Stimulated activated CD8-positive, alpha-beta memory T cell treated with anti-CD3 and anti-CD28 coated beads, Interleukin-4, amount 100 ng/mL, for 1 hour (primary cell): Measurements from ENCODE around the gene CHN2.
A peak's percentile ranks its signal among the peaks of the same experiment; 100 is the strongest.

Experiments used
- DNase-seq, 2 donors: peaks; one replicate each; pipeline ENCODE4 v3.0.0-alpha.2; 2020; ENCODE audit warnings: low read depth in 2 of 2, low spot score in 1 of 2

The CHN2 gene

DNA sequence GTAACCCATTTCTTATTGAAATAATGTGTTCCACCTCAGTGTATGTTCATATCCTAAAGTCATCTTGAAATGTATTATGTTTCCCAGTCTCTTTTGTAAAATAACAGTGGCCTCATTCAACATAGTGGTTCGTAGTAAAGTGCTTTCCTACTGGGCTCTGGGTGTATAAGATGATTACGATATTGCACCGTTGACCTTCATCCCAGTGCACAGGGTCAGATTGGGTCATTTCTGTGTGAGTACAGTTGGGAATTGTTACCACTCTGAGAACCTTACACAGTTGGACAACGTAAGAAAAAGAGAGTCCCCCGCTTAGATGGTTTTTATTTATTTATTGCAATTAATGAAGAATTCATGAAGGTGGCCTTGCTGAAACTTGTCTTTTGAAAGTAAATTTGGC, 135.6 kb downstream of the CHN2 start:
- DNase-seq = no peak

- no peak for DNase-seq
These were observed 136.6 kb downstream of the CHN2 start for GRCh38 chr7:29331163-29331562.

DNA sequence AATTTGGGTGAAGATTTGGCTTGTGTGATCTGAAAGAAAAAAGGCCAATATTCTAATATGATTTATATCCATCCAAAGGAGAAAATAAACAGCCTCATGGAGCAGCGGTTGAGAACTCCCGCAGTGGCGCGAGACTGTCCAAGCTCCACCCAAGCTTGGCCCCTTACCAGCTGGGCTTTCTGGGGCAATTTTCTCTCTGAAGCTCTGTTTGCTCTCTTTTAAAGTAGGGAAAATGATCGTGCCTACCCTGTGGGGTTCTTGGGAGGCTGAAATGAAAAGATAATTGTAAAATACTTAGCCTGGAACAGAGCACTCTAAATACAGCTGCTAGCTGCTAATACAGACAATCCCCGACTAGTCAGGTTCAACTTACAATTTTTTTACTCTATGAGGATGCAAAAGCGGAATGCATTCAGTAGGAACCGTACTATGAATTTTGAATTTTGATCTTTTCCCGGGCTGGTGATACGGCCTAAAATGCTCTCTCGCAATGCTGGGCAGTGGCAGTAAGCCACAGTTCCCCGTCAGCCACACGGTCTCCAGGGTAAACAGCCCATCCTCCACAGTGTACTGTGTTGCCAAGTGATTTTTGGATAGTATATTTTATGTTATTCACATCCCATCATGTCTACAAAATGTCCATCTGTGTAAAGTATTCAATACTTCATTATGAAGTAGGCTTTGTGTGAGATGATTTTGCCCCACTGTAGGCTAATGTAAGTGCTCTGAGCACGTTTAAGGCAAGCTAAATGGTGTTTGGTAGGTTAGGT, 137.7 kb downstream of the CHN2 start:
- no peak for DNase-seq

- DNase-seq = no peak
These were observed 138.6 kb downstream of the CHN2 start for GRCh38 chr7:29332875-29333855.

DNA sequence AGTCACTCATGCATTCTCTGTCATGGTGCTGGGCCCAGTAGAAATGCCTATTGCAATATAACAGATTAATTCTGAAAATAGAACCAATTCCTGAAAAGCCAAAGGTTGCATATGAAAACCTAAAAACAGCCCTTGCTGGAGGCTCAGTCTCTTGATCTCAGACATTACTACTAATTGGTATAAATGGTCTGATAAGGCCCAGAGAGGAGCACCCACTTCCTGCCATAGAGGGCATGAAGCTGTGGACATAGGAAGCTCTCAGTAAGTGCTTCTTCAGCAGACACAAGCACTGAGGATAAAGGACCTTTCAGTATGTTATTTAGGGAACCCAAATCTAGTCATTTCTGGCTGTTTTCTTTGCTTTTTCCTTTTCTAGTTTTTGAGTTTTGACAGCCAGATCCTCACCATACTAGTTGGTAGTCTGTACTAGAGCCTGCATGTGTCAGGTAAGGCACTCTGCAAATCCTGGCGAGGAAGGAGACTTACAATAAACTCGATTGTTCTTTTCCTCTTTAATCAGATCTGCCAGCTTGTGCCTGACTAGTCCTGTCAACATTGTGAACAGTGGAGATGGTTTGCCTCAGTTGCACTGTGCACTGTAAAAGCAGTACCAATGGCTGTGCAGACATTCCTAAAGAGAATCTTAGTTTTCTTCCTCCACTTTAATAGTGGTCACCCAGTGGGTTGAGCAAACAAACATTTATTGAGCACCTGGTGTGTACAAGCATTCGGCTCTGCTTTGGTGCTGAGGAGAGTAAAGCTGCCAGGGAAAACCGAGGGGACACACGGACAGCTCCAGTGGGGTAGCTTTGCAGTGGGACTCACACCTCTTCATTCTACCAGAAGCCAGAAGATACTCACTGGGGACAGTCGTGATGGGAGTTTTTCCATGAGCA, 140.9 kb downstream of the CHN2 start:
- DNase-seq = no peak

GRCh38 chr7:29337546-29338116, 143.1 kb downstream of the CHN2 start:
- DNase-seq = peak in 1 of 2 donors; percentile 19

GRCh38 chr7:29340696-29341095, 146.1 kb downstream of the CHN2 start:
- DNase-seq = no peak

DNA sequence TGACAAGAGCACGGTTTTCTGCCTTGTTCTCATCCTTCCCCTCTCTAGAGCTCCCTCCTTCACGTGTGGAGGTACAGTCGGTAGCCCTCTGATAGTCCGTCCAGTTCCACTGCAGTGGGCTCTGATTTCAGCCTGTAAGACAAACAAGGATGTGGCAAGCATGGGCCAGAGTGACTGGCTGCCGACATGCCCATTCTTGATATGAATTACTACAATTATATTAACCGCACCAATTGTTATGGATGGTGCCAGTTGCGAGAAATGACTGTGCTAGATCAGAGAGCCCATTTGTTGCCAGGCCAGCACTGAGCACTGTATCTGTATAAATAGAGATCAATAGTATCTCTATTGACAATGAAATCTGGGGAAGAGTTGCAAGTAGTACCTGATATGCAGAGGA, 146.6 kb downstream of the CHN2 start:
- DNase-seq = no peak

- no peak for DNase-seq
These were observed 148.2 kb downstream of the CHN2 start for GRCh38 chr7:29342761-29343160.

- no peak for DNase-seq
These were observed 148.8 kb downstream of the CHN2 start for GRCh38 chr7:29343399-29343798.

DNA sequence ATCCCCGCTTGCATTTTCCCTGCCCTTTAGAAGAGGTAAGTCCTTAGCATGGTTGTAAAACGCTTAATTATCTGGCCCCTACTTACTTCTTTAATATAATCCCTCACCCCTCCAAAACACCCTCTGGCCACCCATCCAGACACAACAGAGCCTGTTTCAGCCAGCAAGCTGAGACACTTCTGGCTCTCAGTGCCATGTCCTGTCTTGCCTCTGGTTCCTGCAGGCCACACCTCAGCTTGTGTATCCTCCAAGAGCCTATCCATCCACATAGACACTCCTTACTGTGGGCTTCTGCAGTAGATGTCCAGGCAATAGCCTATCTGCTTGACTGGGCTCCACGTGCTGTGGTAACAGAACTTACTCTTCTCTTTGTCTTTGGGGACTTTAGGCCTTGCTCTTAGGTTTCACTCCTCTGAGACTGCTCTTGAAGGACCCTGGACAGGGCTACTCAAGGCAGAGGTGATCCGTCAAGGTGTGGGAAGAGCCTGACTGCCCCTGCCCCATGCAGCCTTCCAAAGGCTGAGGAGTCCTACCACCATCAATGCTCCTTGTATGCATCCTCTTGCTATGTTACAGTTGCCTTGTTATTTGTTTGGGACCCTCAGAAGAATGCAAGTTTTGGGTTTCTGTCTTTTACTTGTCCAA, 149.9 kb downstream of the CHN2 start:
- DNase-seq = no peak

DNA sequence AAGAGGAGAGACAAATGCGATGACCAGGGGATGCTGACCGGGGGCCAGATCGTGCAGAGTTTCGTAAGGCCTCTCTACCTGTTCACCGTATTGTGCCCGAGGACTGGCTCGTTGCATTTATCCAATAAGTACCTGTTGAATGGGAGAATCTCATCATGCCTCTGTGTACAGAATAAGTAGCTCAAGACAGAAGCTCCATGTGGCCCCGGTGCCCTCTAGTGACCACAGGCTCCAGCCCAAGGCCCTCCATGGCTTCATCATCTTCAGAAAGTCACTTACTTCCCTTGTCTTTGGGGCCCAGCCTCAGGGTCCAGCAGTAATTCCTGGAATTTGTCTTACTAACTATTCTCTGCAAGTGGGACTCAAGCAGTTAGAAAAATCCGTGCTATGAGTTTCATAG, 151.0 kb downstream of the CHN2 start:
- no peak for DNase-seq

- no peak for DNase-seq
These were observed 151.8 kb downstream of the CHN2 start for GRCh38 chr7:29346231-29346978.

DNA sequence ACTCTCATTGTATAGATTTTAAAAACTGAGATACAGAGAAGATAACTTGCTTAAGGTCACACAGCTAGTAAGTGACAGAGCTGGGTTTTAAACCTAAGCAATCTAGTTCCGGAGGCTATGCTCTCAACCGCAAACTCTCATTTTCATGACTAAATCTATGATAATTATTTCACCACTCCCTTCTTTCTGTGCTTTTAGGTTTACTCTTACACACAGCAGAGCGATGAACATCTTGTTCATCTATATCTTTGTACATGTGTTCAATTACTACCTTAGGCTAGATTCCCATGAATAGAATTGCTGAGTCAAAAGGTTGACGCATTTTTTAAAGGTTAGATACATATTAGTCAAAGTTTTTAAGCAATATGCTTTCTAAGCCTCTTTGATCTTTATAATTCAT, 154.8 kb downstream of the CHN2 start:
- no peak for DNase-seq

DNA sequence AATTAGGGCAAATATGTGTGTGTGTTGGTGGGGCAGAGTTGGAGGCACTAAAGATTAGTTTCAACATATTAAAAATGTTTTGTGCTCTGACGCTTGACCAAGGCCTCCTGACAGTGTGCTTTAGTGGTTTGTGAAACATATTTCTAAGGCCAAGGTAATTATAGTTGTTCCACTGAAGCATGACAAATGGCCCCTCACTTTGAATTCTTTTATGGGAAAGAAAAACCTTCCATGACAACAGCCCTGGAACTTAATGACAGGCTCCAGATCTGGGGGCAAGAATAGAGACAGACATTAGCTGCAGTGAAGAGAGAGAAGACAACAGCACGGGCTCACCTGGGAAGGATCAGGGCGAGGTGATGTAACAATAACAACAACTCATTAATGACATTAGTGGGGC, 155.8 kb downstream of the CHN2 start:
- no peak for DNase-seq

DNA sequence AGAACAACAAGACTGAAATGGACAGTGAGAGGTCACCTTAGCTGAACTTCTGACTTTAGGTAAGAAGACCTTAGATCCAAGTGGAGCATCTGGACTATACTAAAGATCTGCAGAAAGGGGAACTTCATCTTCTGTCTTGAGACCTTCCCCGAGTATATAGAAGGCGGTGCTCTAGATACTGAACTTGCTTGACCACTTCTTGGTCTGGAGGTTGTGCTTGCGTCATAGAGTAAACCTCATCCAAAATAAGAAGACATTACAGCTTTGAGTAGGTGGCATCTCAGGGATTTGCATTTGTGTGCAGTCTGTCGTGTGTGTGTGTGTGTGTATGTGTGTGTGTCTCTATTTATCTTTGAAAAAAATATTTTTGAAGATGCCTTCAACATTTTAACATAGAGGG, 157.5 kb downstream of the CHN2 start:
- no peak for DNase-seq

DNA sequence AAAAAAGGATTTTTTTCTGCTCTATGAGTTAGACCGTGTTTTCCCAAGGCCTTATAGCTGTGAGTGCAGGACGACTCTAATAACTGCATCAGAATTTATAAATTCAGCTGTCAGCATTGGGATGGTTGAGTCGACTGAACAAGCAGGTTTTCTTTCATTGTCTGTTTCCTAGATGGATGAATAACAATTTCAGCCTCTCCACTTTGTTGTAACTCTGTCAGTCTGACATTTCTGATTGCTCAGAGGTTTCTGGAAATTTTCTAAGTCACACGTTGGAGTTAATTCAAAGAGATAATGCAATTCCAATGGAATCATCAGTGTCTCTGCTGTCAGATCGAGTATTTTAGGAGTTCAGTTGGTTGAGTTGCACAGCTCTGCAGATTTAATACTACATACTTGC, 159.2 kb downstream of the CHN2 start:
- no peak for DNase-seq

DNA sequence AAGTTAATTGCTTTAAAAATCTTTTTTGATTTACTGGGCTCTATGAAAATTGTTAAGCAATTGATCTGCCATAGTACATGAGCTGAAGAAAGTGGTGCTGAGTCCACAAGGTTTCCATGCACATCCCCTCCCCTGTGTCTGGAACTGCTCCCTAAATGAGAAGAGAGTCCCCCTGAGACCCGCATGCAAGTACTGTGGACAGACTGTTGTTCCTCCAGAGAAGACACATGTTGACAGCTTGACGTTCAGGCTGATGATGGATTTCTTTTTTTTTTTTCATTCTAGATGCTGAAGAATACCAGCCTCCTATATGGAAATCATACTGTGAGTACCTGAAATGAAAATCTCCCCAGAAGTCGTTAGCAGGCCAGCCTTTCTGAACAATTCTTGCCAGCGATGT, 159.8 kb downstream of the CHN2 start:
- DNase-seq = no peak

DNA sequence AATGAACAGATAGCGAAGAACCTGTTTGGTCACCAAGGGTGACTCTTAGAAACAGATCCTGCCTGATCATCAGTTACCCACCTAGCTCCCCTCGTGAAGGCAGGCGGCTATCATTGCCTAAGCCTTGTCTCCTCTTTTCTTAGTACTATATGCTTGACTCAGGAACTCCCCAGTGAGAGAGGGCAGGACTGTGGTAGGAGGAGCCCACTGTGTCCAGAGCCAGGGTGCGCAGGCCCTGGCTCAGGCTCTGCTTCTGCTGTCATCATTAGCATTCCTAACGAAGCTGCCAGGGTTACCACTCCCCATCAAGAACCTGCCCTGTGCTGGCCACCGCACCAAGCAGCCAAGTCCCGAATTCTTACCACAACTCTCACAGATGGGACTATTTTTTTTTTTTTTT, 160.8 kb downstream of the CHN2 start:
- DNase-seq = no peak

DNA sequence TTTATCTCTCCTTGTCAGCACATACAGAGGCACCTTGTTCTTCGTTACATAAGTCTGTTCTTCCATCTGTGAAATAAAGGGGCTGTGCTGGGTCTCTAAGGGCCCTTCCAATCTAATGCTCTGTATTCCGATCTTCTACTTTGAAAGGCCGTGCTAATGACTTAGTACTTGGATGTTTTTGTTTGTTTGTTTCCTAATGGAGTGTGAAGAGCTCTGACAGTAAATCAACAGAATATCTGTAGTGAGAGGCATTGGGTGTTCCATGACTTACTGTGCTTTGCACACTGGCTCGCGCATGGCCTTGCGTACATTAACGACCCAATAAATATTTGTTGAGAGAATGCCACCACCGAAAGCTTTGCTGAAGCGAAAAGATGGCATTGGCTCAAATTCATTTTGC, 162.1 kb downstream of the CHN2 start:
- no peak for DNase-seq
